Esophagus squamous epithelium (tissue), 4 donors: ENCODE measurements around the gene CDCA7.

Experiments used
- POLR2A ChIP-seq, 4 donors: fragments of 450-650 bp; IDR thresholded peaks; one replicate each; pipeline ENCODE4 v1.6.1; 2017; ENCODE audit warnings: antibody characterized with exemption in 4 of 4, mild to moderate bottlenecking in 4 of 4, moderate library complexity in 3 of 4
- TF ChIP-seq, protein P1 (sequence below), 6 experiments: fragments of 450-650 bp in 4 of 6; fragments of 200-600 bp in 2 of 6; sonication (generic) in 2 of 6; IDR thresholded peaks; one replicate each; pipeline ENCODE4 v1.5.1; 2016 to 2019; ENCODE audit warnings: antibody characterized with exemption in 6 of 6, mild to moderate bottlenecking in 4 of 6, moderate library complexity in 4 of 6

DNA sequence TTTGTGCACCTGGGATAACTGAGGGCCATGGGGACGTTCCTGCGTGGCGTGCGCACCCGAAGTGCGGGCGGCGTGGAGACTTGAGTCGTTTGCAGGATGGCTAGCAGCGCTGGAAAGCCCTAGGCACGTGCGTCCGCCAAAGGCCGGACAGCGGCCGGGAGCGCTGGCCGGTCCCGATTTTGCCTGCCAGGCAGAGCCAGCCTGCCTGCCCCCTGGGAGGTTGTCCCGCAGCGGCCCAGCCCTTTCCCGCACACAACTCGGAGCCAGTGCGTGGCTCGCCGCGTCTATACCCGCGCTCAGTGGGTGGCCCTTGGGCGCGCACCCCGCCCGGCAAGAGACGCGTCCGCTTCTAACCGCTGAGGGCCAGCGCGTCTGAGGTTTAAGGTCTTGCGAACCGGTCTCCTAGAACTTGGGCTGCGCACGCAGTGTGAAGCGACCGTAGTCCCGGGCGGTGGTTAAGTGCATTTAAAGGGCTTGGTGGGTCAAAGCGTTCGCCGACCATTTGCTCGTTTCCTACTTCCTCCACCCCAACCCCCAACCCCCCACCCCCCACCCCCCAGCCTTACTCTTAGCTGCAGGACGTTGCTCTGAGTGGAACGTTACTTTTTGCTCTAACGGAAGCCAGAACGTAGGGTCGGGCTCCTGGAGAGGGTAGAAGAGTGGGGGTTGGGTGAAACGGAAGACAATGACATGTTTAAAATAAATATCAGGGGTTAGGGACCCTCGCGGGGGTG, 627 bp downstream of the CDCA7 start:
- TF ChIP-seq, protein P1, sequence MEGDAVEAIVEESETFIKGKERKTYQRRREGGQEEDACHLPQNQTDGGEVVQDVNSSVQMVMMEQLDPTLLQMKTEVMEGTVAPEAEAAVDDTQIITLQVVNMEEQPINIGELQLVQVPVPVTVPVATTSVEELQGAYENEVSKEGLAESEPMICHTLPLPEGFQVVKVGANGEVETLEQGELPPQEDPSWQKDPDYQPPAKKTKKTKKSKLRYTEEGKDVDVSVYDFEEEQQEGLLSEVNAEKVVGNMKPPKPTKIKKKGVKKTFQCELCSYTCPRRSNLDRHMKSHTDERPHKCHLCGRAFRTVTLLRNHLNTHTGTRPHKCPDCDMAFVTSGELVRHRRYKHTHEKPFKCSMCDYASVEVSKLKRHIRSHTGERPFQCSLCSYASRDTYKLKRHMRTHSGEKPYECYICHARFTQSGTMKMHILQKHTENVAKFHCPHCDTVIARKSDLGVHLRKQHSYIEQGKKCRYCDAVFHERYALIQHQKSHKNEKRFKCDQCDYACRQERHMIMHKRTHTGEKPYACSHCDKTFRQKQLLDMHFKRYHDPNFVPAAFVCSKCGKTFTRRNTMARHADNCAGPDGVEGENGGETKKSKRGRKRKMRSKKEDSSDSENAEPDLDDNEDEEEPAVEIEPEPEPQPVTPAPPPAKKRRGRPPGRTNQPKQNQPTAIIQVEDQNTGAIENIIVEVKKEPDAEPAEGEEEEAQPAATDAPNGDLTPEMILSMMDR (IDR thresholded peaks at IDR 0.05) = no peak
- no peak for TF ChIP-seq POLR2A (IDR thresholded peaks at IDR 0.05)
